Measurements from ENCODE around the gene GANC.

Gene GANC

GRCh38 chr15:42385206-42385979, 112.4 kb downstream of the GANC start:
- H3K36me3 ChIP-seq (ENCODE audit: insufficient read depth, low read length) = no peaks in the 10 kb centered on the region
- no peak overlapping the region for H3K4me3 ChIP-seq (ENCODE audit: low read length)
- H3K4me1 ChIP-seq (ENCODE audit: control insufficient read depth, insufficient read depth, low read length) = peaks cover 6% of the 10 kb centered on the region
- no peak overlapping the region for H3K9ac ChIP-seq (ENCODE audit: low read depth, low read length)
- no peaks in the 10 kb centered on the region for H3K27me3 ChIP-seq (ENCODE audit: control insufficient read depth, insufficient read depth, low read length)
- no peak overlapping the region for H3K4me2 ChIP-seq (ENCODE audit: low read length)
- H3K9me3 ChIP-seq (replicated peaks; ENCODE audit: low read length) = no peaks in the 10 kb centered on the region

GRCh38 chr15:42385980-42386700, 113.1 kb downstream of the GANC start:
- peaks cover 6% of the 10 kb centered on the region for H3K4me1 ChIP-seq (ENCODE audit: control insufficient read depth, insufficient read depth, low read length)
- no peaks in the 10 kb centered on the region for H3K9me3 ChIP-seq (replicated peaks; ENCODE audit: low read length)
- no peak overlapping the region for H3K4me3 ChIP-seq (ENCODE audit: low read length)
- no peak overlapping the region for H3K9ac ChIP-seq (ENCODE audit: low read depth, low read length)
- no peaks in the 10 kb centered on the region for H3K36me3 ChIP-seq (ENCODE audit: insufficient read depth, low read length)
- no peak overlapping the region for H3K4me2 ChIP-seq (ENCODE audit: low read length)
- H3K27me3 ChIP-seq (ENCODE audit: control insufficient read depth, insufficient read depth, low read length) = no peaks in the 10 kb centered on the region

DNA sequence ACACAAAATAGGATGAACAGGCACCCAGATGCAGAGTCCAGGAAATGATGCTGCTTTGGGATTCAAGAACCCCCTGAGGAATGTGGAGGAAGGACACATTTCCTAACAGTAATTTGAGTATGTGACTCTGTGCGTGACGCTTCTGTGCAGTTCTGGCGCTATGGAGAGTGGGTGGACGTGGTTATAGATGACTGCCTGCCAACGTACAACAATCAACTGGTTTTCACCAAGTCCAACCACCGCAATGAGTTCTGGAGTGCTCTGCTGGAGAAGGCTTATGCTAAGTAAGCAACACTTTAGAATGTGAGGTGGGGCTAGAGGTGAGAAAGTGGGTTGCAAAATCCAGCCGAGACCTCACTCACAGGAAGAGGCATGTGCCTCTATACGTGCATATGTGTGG, 114.6 kb downstream of the GANC start:
- no peaks in the 10 kb centered on the region for H3K27me3 ChIP-seq (ENCODE audit: control insufficient read depth, insufficient read depth, low read length)
- peaks cover 6% of the 10 kb centered on the region for H3K4me1 ChIP-seq (ENCODE audit: control insufficient read depth, insufficient read depth, low read length)
- H3K9ac ChIP-seq (ENCODE audit: low read depth, low read length) = no peak overlapping the region
- no peaks in the 10 kb centered on the region for H3K9me3 ChIP-seq (replicated peaks; ENCODE audit: low read length)
- H3K4me3 ChIP-seq (ENCODE audit: low read length) = no peak overlapping the region
- no peak overlapping the region for H3K4me2 ChIP-seq (ENCODE audit: low read length)
- no peaks in the 10 kb centered on the region for H3K36me3 ChIP-seq (ENCODE audit: insufficient read depth, low read length)

DNA sequence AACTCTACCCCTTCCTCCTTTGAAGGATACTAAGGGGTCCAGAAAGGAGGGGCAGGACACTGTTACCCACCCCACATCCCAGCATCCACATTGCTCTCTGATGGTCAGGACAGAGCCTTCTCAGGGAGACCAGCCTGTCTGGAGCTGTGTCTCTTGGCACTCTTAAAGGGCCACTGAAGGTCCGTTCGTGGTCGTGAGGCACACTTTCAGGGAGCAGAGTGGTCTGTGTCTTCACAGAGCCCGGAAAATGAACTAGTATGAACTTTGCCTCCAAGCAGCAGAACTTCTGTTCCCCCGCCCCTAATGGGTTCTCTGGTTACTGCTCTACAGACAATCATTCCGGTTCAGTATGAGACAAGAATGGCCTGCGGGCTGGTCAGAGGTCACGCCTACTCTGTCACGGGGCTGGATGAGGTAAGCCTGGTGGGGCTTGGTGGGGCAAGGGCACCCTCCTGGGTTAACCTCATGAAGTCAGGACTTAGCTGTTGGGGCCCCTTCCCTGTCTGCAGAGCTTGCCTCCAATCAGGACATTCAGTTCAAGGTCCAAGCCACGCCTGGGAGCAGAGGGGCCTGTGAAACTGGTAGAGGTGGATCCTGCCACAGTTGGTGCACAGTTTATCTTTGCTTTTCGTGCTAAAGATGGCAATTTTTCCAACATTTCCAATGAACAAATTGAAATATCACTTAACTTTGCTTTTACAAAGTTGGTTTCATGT, 119.5 kb downstream of the GANC start:
- Histone ChIP-seq H3K4me1 (ENCODE audit: control insufficient read depth, insufficient read depth, low read length) (no peaks in the 10 kb centered on the region), H3K9ac (ENCODE audit: low read depth, low read length) (no peak overlapping the region), H3K9me3 (replicated peaks; ENCODE audit: low read length) (no peaks in the 10 kb centered on the region), H3K36me3 (ENCODE audit: insufficient read depth, low read length) (no peaks in the 10 kb centered on the region), H3K4me3 (ENCODE audit: low read length) (no peak overlapping the region), H3K27me3 (ENCODE audit: control insufficient read depth, insufficient read depth, low read length) (no peaks in the 10 kb centered on the region), H3K4me2 (ENCODE audit: low read length) (no peak overlapping the region)

GRCh38 chr15:42394106-42394505, 121.1 kb downstream of the GANC start:
- Histone ChIP-seq H3K9ac (ENCODE audit: low read depth, low read length) (no peak overlapping the region), H3K27me3 (ENCODE audit: control insufficient read depth, insufficient read depth, low read length) (no peaks in the 10 kb centered on the region), H3K36me3 (ENCODE audit: insufficient read depth, low read length) (no peaks in the 10 kb centered on the region), H3K4me3 (ENCODE audit: low read length) (no peak overlapping the region), H3K4me1 (ENCODE audit: control insufficient read depth, insufficient read depth, low read length) (no peaks in the 10 kb centered on the region), H3K4me2 (ENCODE audit: low read length) (no peak overlapping the region), H3K9me3 (replicated peaks; ENCODE audit: low read length) (no peaks in the 10 kb centered on the region)

- Histone ChIP-seq H3K4me3 (ENCODE audit: low read length) (no peak overlapping the region), H3K36me3 (ENCODE audit: insufficient read depth, low read length) (no peaks in the 10 kb centered on the region), H3K4me1 (ENCODE audit: control insufficient read depth, insufficient read depth, low read length) (no peaks in the 10 kb centered on the region), H3K27me3 (ENCODE audit: control insufficient read depth, insufficient read depth, low read length) (no peaks in the 10 kb centered on the region), H3K9me3 (replicated peaks; ENCODE audit: low read length) (no peaks in the 10 kb centered on the region), H3K4me2 (ENCODE audit: low read length) (no peak overlapping the region), H3K9ac (ENCODE audit: low read depth, low read length) (no peak overlapping the region)
Measured at GRCh38 chr15:42395838-42396237, 122.8 kb downstream of the GANC start.

GRCh38 chr15:42401544-42402454, 128.8 kb downstream of the GANC start:
- H3K4me2 ChIP-seq (ENCODE audit: low read length) = no peak overlapping the region
- H3K9me3 ChIP-seq (replicated peaks; ENCODE audit: low read length) = no peaks in the 10 kb centered on the region
- H3K9ac ChIP-seq (ENCODE audit: low read depth, low read length) = no peak overlapping the region
- no peak overlapping the region for H3K4me3 ChIP-seq (ENCODE audit: low read length)
- H3K4me1 ChIP-seq (ENCODE audit: control insufficient read depth, insufficient read depth, low read length) = no peaks in the 10 kb centered on the region
- H3K36me3 ChIP-seq (ENCODE audit: insufficient read depth, low read length) = no peaks in the 10 kb centered on the region
- no peaks in the 10 kb centered on the region for H3K27me3 ChIP-seq (ENCODE audit: control insufficient read depth, insufficient read depth, low read length)

DNA sequence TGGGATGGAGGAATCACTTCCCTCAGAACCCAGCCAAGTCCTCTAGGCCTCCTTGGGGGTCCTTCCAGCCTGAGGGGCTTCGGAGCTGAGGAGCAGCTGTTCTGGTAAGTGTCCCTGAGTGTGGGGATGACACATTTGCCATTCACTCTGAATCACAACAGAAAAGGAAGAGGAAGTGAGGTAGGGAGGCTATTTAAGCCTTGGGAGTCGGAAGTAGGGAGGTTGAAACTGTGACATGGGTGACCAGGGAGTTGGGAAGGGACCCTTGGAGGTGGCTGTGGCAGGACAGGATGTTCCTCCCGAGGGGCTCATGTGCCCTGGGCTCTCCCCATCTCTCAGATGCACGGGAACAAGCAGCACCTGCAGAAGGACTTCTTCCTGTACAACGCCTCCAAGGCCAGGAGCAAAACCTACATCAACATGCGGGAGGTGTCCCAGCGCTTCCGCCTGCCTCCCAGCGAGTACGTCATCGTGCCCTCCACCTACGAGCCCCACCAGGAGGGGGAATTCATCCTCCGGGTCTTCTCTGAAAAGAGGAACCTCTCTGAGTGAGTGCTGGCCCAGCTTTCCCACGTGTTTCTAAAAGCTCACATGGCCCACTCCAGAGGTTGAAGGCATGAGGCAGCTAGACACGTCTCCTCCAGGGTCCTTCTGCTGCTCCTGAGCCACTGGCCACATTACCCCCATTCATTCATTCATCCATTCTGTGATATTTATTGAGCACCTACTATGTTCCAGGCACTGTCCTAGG, 129.6 kb downstream of the GANC start:
- Histone ChIP-seq H3K27me3 (ENCODE audit: control insufficient read depth, insufficient read depth, low read length) (no peaks in the 10 kb centered on the region), H3K4me1 (ENCODE audit: control insufficient read depth, insufficient read depth, low read length) (no peaks in the 10 kb centered on the region), H3K4me2 (ENCODE audit: low read length) (no peak overlapping the region), H3K36me3 (ENCODE audit: insufficient read depth, low read length) (no peaks in the 10 kb centered on the region), H3K9me3 (replicated peaks; ENCODE audit: low read length) (no peaks in the 10 kb centered on the region), H3K4me3 (ENCODE audit: low read length) (no peak overlapping the region), H3K9ac (ENCODE audit: low read depth, low read length) (no peak overlapping the region)

- Histone ChIP-seq H3K9me3 (replicated peaks; ENCODE audit: low read length) (no peaks in the 10 kb centered on the region), H3K4me1 (ENCODE audit: control insufficient read depth, insufficient read depth, low read length) (no peaks in the 10 kb centered on the region), H3K9ac (ENCODE audit: low read depth, low read length) (no peak overlapping the region), H3K4me3 (ENCODE audit: low read length) (no peak overlapping the region), H3K27me3 (ENCODE audit: control insufficient read depth, insufficient read depth, low read length) (no peaks in the 10 kb centered on the region), H3K36me3 (ENCODE audit: insufficient read depth, low read length) (no peaks in the 10 kb centered on the region), H3K4me2 (ENCODE audit: low read length) (no peak overlapping the region)
Measured at GRCh38 chr15:42403389-42403788, 130.4 kb downstream of the GANC start.

GRCh38 chr15:42404461-42405235, 131.6 kb downstream of the GANC start:
- no peaks in the 10 kb centered on the region for H3K9me3 ChIP-seq (replicated peaks; ENCODE audit: low read length)
- no peaks in the 10 kb centered on the region for H3K4me1 ChIP-seq (ENCODE audit: control insufficient read depth, insufficient read depth, low read length)
- no peak overlapping the region for H3K4me3 ChIP-seq (ENCODE audit: low read length)
- no peaks in the 10 kb centered on the region for H3K36me3 ChIP-seq (ENCODE audit: insufficient read depth, low read length)
- H3K9ac ChIP-seq (ENCODE audit: low read depth, low read length) = no peak overlapping the region
- no peak overlapping the region for H3K4me2 ChIP-seq (ENCODE audit: low read length)
- no peaks in the 10 kb centered on the region for H3K27me3 ChIP-seq (ENCODE audit: control insufficient read depth, insufficient read depth, low read length)

All from skeletal muscle satellite cell (primary cell).